Osteocyte (in vitro differentiated cells): ENCODE results near the gene SRC. TPM values are rescaled to one million over a fixed set of nuclear protein-coding genes. Genes with fewer than 3 reads are reported as not detected.

Source experiments
- DNase-seq: peaks from one replicate; pipeline ENCODE4 v3.0.0; 2021; ENCODE audit warnings: mixed read lengths; ENCODE audit not compliant: unreplicated experiment; ENCODE audit errors: extremely low spot score
- H3K27ac Mint-ChIP-seq: one replicate; pipeline ENCODE4 v1.8.0; 2021; ENCODE audit warnings: mild to moderate bottlenecking, mixed read lengths; ENCODE audit not compliant: unreplicated experiment
- H3K27me3 Mint-ChIP-seq: one replicate; pipeline ENCODE4 v1.8.0; 2021; ENCODE audit warnings: mixed read lengths; ENCODE audit not compliant: unreplicated experiment
- H3K36me3 Mint-ChIP-seq: one replicate; pipeline ENCODE4 v1.8.0; 2021; ENCODE audit warnings: mixed read lengths; ENCODE audit not compliant: unreplicated experiment
- H3K4me1 Mint-ChIP-seq: one replicate; pipeline ENCODE4 v1.8.0; 2021; ENCODE audit warnings: mixed read lengths; ENCODE audit not compliant: unreplicated experiment
- H3K4me3 Mint-ChIP-seq: one replicate; pipeline ENCODE4 v1.8.0; 2021; ENCODE audit warnings: mild to moderate bottlenecking, moderate library complexity, mixed read lengths; ENCODE audit not compliant: unreplicated experiment
- H3K9me3 Mint-ChIP-seq: one replicate; pipeline ENCODE4 v1.8.0; 2021; ENCODE audit warnings: mixed read lengths; ENCODE audit not compliant: unreplicated experiment
- total RNA-seq: library from RNA; stranded (reverse); gene quantifications from 2 replicates; pipeline ENCODE4 v1.2.1, GENCODE V29; 2021
- TF ChIP-seq, protein P1 (sequence below): fragments of 200-600 bp; sonication (generic); IDR thresholded peaks from 2 replicates; pipeline ENCODE4 v1.5.0; 2021; ENCODE audit warnings: antibody characterized with exemption, mild to moderate bottlenecking, moderate library complexity

SRC gene
- total RNA-seq, 1 donor from 2014 or later, result 32.5 TPM

GRCh38 chr20:37413379-37413778 is 67.4 kb downstream of the SRC start:
- H3K4me1 Mint-ChIP-seq, result peaks cover 15% of the 10 kb centered on the region
- H3K4me3 Mint-ChIP-seq, result no peak overlapping the region
- H3K27me3 Mint-ChIP-seq, result peaks cover 27% of the 10 kb centered on the region
- H3K36me3 Mint-ChIP-seq, result no peaks in the 10 kb centered on the region
- H3K27ac Mint-ChIP-seq, result no peak overlapping the region
- H3K9me3 Mint-ChIP-seq, result no peaks in the 10 kb centered on the region
- TF ChIP-seq, protein P1, sequence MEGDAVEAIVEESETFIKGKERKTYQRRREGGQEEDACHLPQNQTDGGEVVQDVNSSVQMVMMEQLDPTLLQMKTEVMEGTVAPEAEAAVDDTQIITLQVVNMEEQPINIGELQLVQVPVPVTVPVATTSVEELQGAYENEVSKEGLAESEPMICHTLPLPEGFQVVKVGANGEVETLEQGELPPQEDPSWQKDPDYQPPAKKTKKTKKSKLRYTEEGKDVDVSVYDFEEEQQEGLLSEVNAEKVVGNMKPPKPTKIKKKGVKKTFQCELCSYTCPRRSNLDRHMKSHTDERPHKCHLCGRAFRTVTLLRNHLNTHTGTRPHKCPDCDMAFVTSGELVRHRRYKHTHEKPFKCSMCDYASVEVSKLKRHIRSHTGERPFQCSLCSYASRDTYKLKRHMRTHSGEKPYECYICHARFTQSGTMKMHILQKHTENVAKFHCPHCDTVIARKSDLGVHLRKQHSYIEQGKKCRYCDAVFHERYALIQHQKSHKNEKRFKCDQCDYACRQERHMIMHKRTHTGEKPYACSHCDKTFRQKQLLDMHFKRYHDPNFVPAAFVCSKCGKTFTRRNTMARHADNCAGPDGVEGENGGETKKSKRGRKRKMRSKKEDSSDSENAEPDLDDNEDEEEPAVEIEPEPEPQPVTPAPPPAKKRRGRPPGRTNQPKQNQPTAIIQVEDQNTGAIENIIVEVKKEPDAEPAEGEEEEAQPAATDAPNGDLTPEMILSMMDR, result no peak
- no peak for DNase-seq

DNA sequence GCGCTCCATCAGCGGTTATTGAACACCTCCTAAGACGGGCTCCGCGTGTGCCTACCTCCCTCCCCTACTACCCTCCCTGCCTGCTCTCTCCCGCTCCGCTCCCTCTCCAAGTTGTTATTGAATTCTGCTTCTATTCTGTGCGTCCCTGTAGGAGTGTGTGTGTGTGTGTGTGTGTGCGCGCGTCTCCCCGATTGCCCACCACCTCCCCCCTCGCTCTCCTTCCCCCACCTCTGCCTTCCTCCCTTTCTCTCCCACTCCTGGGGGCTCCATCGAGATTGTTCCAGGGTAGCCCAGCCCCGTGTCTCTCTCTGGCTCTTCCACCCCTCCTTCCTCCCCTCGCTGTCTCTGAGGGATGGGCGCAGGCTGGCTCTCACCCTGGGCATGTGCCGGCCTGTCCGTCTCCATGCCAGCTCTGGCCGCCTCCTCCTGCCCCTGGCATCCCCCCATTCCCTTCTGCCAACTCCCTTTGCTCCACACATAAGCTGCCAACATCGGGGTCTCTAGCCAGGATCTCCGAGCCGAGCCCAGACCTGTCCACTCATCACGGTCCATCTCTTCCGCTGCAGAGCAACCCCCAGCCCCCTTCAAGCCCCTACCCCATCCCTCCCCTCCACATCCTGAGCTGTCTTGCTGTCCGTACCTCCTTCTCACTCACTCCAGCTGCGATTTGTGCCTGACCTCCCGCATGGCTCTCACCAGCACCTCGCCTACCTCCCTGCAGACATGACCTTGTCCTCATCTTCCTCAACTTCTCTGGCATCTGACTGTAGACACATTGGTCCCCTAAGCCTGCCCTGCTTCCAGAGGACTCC is 68.5 kb downstream of the SRC start:
- Mint-ChIP-seq H3K4me1 (peaks cover 4% of the 10 kb centered on the region), H3K36me3 (no peaks in the 10 kb centered on the region), H3K4me3 (no peak overlapping the region), H3K9me3 (no peaks in the 10 kb centered on the region), H3K27me3 (peaks cover 17% of the 10 kb centered on the region), H3K27ac (no peak overlapping the region)
- DNase-seq, result no peak
- TF ChIP-seq, protein P1, result no peak

GRCh38 chr20:37415118-37416085 is 69.5 kb downstream of the SRC start:
- Mint-ChIP-seq H3K4me3 (no peak overlapping the region), H3K27me3 (peaks cover 17% of the 10 kb centered on the region), H3K9me3 (no peaks in the 10 kb centered on the region), H3K4me1 (peaks cover 4% of the 10 kb centered on the region), H3K36me3 (no peaks in the 10 kb centered on the region), H3K27ac (no peak overlapping the region)
- TF ChIP-seq, protein P1, result no peak
- DNase-seq, result no peak

DNA sequence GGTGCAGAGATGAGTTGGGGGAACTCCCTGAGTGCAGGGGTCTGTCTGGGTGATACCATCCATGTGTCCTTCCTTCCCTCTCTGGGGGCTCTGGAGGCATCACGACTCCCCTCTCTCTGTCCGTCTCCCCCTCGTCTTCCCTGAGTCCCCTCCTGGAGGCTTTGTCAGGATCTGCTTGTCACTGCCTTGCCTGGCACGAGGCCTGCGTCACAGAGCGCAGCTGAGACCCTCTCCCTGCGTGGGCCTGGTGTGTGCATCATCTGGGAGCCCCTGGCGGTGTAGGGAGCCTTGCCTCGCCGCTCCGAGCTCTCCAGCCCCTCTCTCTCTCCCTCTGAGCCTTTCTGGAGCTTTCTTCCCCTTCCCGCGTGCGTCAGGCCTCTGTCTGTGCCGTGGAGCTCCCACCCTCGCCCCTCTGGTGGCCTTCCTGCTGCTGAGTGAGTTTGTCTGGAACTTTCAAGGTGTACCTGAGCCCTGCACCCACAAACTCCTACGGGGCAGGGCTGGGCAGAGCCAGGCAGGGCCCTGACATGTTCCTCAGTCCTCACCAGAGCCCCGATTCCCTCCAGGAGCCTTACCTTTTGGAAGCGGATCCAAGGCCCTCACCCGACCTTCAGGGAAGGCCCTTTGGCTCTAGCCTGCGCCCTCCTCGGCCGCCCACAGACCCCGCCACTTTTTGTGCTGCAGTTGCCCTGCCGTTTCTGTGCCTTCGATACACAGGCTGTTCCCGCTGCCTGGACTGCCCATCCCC is 70.3 kb downstream of the SRC start:
- DNase-seq, result no peak
- H3K4me3 Mint-ChIP-seq, result no peak overlapping the region
- peaks cover 4% of the 10 kb centered on the region for H3K4me1 Mint-ChIP-seq
- H3K36me3 Mint-ChIP-seq, result no peaks in the 10 kb centered on the region
- no peak overlapping the region for H3K27ac Mint-ChIP-seq
- TF ChIP-seq, protein P1, result no peak
- H3K27me3 Mint-ChIP-seq, result peaks cover 25% of the 10 kb centered on the region
- H3K9me3 Mint-ChIP-seq, result no peaks in the 10 kb centered on the region
